Loucy (cell line): ENCODE data around the gene FOXP1.

Experiments
- CTCF ChIP-seq: fragments of 200-600 bp; sonication (generic); conservative IDR thresholded peaks from 2 replicates; pipeline ENCODE4 v1.5.1; 2014; ENCODE audit warnings: mild to moderate bottlenecking, antibody characterized with exemption, low read length
- EZH2phosphoT487 ChIP-seq: fragments of 200-600 bp; IDR thresholded peaks from 2 replicates; pipeline ENCODE4 v1.6.1; 2018; ENCODE audit warnings: antibody characterized with exemption, mild to moderate bottlenecking, moderate library complexity, borderline replicate concordance

GRCh38 chr3:71391361-71391760 is 192.2 kb downstream of the FOXP1 start:
- TF ChIP-seq CTCF (no peak), EZH2phosphoT487 (no peak)
